HG03565 (cell line): ENCODE measurements around the gene EXOSC1.
A peak's percentile ranks its signal among the peaks of the same experiment; 100 is the strongest.
"Not testable (repeated sequence)": the region's sequence is repeated elsewhere in the genome, so short reads cannot be mapped to it uniquely, and the experiment has no call there.

Experiments used
- ATAC-seq: cut with Tn5 transposase; IDR thresholded peaks from one replicate; pipeline ENCODE4 v1.9.1; 2021; ENCODE audit warnings: mild to moderate bottlenecking, moderate library complexity; ENCODE audit not compliant: unreplicated experiment

EXOSC1 gene

DNA sequence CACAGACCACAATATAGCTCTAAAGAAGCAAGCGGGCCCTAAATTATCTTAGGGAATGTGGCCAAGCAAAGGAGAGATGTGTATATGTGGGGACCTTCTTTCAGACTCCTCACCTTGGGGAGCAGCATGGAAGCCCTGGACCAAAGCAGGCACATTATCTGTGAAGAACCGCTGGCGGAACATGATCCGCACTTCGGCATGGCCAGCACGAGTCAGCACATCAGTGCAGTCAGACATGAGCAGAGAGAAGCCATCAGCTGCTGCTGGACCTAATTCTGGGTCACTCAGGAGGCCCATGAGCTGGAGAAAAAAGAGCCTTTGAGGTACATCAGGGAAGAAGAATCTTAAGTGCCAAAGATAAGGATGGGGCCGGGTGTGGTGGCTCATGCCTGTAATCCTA is 14.1 kb upstream of the EXOSC1 start:
- ATAC-seq, result no peak

DNA sequence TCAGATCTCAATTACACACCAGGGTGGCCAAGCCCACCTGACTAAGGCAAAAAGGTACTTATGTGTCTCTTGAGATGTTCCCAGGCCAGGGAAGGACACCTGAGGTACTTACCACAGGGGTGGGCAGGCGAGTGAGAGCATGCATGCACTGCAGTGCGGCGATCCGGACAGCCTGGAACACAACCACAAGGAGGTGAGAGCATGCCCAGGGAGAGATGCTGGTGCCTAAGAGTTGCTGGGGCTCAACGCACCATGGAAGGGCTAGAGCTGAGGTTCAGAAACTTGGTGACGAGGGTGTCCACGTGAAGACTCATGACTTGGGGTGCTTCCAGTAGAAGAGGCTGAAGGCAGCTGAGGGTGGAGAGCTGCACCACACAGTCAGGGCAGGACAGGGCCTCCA is 13.3 kb upstream of the EXOSC1 start:
- no peak for ATAC-seq

DNA sequence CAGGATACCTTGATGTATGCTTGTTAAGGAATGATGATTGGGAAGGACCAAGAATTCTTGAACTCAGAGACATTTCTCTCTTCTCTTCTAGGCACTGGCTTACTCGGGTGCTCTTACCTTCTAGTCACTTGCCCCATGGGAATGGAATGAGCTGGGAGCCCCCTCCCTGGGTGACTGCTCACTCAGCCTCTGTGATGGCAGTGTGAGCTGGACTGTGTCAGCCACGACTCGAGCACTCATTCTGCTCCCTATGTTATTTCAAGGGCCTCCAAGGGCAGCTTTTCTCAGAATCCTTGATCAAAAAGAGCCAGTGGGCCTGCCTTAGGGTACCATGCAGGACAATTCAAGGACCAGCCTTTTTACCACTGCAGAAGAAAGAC is 10.9 kb upstream of the EXOSC1 start:
- no peak for ATAC-seq

DNA sequence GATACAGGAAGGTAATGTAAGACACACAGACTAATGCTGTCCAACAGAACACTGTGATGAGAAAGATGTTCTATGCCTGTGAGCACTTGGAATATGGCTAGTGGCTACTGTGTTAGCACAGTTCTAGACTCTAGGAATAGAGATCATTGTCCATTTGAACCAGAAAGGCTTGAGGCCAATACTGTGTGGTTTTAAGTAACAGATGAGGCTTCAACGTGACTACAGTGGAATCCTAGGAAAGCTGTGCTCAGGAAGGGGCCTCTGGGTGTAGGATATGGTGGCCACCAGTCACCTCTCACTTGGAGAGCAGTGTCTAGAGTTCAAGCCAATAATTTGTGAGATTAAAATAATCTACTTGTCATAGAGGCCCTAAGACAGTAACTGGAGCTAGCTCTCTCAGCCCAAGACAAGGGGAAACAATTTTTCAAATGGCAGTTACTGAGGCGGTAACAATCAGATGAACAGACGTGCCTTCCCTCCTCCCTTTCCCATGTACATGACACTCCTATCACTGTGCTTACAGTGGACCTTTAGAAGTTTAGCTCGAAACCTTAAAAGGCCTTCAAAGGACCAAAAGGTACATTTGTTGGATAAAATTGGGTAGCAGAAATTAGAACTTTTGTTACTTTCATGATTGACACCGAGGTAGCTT is 10.4 kb upstream of the EXOSC1 start:
- no peak for ATAC-seq

DNA sequence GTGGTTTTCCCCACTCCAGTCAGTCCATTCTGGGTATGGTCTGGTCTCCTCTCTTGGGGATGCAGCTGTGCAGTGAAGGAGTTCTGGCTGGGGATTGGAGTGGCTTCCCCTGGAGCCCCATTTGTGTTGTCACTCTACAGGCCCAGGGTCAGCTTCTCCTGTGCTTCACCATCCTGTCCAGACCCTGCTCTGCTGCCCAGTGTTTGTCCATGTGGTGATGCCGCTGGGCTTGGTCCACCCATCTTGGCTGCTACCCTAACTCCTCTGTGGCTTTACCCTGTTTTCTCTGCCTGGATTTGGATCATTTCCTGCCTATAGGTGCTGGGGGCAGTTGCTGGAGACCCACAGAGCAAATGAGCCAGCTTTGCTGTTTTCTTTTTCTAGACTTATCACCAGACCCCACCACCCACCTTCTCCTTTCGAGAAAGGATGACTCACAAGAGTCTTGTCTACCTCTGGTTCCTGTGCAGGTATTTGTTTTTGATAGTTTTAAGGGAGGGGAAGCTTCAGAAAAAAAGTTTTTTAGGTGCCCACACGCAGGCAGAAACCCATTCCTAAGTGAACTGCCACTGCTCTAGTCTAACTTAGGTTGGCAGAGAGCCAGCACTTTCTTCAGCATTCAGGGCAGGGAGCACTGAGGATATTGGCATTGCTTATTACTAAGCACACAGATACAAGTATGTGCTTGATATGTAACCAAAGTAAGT is 8.7 kb upstream of the EXOSC1 start:
- ATAC-seq, result no peak

DNA sequence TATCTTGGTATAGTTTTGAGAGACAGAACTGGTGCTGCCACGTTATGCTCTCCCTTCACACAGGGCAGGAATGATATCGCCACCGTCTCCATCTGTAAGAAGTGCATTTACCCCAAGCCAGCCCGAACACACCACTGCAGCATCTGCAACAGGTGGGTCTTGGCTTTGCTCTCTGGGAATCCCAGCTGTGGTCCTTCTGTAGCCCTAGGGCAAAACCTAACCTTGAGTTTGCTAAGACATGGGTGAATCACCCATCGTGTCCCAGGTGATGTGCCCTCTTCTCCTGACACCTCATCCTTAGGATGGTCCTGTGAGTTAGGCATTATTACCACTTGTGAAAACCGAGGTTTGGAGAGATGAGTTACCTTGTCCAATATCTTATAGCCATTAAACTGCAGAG is 6.5 kb upstream of the EXOSC1 start:
- ATAC-seq, result no peak

DNA sequence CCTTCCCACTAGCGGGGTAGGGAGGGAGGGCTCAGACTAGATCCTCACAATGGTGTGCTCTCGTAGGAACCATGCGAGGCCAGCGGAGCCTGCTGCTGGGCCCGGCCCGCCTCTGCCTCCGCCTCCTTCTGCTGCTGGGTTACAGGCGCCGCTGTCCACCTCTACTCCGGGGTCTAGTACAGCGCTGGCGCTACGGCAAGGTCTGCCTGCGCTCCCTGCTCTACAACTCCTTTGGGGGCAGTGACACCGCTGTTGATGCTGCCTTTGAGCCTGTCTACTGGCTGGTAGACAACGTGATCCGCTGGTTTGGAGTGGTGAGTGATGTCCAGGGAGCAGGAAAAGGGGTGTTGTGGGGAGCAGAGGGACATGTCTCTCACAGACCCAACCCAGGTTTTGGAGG is 5.8 kb upstream of the EXOSC1 start:
- ATAC-seq, result no peak

DNA sequence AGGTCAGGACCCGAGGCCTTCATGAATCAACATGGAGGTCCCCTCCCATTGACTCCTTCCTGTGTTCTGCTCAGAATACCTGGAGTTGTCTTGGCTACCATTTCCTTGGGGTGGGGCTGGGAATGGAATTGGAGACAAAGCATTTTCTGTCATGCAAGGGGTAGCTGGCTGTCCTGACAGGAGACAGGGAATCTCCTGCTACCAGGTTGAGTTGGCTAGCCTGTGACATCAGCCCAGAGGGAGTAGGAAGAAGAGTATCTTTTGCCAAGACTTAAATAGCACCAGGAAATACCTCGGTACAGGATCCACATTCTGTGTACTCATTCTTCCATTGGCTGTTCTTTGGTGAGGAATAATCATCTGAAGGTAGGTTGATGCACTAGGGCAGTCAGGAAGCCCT is 5.0 kb upstream of the EXOSC1 start:
- ATAC-seq, result no peak

DNA sequence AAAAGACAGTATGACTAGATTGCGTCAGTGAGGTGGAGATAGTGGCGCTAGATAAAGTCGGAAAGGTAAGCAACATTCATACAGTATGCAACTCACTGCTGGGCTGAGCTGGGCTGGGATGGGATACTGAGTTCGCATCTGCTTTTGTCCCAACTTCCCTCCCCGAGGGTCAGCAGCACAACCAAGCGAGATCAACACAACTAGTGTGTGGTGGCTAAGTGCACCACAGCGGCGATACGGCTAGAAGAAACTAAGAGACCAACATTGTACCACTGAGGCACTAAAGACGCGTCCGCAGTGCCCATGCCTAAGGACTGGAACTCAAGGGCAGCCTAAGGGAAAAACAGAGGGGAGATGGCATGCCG is 467 bp downstream of the EXOSC1 start:
- no peak for ATAC-seq

DNA sequence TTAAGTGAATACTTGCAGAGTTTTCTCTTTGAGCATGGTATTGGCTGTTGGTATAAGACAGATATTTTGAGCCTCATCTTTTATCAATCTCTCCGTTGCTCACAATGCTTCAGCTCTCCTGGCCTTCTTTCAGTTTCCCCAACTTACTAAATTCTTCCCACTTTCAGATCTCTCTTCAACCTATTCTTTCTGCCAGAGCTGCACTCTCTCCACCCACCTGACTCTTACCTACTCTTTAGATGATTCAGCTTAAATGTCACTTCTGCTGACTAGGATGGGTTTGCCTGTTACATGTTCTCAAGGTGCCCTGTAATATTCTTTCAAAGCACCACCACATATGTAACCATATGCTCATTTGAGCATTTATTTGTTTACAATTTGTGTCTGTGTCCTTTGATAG is 1.6 kb downstream of the EXOSC1 start:
- no peak for ATAC-seq

DNA sequence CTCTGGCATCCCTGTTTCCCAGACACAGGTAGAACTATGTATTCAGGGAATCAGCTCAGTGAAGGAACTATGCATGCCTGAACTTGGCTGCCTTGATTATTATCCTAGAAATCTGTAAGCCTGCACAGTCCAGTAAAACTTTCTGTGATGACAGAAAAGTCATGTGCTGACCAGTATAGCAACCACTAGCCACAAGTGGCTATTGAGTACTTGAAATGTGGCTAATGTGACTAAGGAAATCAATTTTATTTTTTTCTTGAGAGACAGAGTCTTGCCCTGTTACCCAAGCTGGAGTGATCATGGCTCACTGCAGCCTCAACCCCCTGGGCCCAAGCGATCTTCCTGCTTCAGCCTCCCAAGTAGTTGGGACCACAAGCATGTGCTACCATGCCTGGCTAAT is 3.5 kb downstream of the EXOSC1 start:
- ATAC-seq, result no peak

DNA sequence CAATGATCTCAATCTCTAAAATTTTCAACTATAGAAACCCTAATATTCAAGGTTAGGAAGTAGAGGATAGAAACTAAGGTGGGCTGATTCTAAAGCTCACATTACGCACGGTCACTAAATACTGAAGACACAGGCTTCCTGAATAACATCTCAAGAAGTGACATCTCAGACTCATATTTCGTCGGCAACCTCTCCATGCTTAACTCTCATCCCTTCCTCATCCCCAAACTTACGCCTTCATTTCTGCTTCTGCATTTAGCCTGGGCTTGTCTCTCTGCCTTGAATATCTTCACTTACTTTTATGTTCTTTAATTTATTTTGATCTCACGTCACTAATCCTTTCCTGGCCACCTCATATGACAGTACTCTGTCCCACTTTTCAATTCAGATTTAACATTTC is 10.6 kb downstream of the EXOSC1 start:
- ATAC-seq, result no peak

DNA sequence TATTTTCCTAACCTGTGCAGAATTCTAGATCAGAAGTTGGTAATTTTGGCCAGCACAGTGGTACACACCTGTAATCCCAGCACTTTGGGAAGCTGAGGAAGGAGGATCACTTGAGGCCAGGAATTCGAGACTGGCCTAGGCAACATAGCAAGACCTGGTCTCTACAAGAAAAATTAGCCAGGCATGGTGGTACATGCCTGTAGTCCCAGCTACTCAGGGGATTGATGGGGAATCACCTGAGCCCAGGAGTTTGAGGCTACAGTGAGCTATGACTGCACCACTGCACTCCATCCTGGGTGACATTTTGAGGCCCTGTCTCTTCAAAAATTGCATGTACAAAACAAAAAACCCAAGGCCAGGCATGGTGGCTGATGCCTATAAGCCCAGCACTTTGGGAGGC is 11.2 kb downstream of the EXOSC1 start:
- no peak for ATAC-seq

DNA sequence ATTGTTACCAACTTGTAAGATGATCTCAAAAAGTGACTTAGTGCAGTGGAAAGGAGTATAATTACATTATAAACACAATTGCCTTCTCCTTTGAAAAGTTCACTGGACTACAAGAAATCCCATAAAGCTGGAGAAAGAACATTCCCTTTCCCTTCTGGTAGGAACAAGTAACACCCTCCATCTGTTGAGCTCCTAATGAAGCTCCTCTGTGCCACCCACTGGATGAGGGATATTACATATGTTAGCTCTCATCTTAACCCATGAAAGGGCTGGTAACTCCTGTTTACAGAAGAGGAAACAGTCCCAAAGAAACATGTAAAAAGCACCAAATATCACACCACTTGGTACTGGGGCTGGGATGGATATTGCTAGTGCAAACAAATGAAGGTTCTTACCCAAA is 11.8 kb downstream of the EXOSC1 start:
- ATAC-seq, result no peak

DNA sequence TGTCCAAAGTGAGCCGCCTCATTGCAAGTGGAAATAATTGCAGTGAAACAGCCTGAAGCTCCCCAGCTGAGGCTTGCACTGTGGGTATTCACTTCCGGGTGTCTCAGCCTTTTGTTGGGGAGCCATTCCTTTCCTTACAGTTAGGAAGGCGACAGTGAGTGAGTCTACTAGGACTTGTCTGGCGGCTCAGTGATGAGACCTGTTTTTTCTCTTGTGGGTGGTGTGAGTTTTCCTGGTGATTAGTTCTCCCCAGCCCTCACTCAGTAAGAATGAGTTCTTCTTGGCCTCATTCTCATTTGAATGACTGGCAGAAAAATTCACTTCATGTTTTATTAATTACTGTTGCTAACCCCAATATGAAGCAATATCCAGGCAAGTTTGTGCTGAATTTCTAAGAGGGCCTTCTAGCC is 17.2 kb downstream of the EXOSC1 start:
- no peak for ATAC-seq

DNA sequence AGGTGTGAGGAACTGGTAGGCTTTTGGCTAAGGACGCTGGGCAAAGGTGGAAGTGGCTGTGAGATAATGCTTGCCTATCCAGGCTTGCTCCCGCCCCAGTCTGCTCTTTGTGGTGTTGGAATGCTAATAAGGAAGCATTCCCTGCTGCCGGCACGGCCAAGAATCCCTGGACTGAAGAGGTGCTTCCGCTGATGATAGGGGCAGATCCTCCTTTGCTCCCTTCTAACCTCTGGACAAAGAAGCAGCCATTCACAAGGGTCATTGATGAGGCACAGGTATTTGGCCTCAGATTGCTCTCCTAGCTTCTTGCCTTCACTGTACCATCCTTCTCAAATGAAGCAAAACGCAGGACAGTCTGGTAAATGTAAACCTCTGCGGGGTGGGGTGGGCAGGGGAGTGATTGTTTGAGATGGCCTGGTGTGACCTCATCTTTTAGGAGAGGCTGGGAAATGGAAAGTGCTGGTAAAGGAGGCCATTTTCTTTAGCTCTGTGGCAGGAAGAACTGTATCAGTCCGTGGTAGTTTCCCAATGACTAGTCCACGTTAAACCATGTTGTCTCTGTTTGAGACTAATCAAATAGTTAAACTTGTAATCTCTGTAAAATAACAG is 18.1 kb downstream of the EXOSC1 start:
- no peak for ATAC-seq

DNA sequence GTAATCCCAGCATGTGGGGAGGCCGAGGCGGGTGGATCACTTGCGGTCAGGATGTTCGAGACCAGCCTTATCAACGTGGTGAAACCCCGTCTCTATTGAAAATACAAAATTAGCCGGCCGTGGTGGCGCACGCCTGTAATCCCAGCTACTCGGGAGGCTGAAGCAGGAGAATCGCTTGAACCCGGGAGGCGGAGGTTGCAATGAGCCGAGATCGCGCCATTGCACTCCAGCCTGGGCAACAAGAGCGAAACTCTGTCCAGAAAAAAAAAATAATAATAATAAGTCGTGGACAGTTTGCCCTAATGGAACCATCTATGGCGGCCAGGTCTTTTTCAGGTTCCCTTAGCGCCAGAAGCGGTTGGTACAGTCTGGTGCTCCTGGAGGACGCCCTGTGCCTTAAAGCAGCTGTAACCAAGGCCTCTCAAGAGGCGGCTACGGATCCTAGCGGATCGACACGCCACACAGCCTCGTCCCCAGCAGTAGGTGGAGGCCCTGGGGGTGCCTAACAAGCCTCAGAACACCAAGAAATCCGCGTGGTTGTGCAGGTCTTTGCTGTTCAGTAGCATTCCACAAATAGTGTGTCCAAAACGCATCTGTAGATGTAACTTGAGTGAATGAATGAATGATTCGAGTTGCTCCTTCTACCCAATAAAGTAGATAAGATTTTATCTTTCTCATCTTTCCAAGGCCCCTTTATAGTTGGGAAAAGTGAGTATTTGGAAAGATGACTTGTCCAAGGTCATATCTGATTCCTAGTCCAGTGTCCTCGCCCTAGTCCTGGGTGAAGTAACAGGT is 18.8 kb downstream of the EXOSC1 start:
- ATAC-seq, result no peak

DNA sequence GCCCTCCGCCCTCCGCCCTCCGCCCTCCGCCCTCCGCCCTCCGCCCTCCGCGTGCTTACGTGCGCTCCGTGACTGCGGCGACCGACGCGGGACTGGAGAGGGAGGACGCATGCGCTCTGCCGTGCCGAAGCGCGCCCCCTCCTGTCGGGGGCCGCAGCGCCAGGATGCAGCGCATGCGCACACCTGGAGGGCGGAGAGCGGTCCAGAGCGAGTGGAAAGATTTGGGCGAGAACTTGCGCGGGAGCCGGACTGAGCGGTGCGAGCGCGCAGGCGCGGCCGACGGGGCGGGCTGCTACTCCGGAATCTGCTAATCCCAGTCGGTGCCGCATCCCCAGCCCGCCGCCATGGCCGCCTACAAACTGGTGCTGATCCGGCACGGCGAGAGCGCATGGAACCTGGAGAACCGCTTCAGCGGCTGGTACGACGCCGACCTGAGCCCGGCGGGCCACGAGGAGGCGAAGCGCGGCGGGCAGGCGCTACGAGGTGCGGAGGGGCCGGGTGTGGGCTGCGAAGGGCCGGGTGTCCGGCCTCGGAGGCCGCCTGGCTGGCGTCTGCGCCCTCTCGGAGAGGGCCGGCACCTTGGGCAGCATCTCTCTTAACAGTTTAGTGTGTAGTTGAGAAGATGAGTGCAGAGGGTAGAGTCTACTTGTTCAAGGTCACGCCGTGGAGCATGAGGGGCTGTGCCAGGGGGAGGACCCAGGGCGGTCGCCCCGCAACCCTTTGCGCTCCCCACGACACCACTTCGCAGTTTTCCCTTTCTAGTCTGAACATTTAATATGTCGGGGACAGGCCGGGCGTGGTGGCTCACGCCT is 19.6 kb downstream of the EXOSC1 start, which contains the start of gene PGAM1:
Gene PGAM1 (plus strand): TSS at position 228 of the 812 bp plus-strand sequence. CDS start 117 bp downstream, at position 345.
- ATAC-seq, result peak; percentile 82

DNA sequence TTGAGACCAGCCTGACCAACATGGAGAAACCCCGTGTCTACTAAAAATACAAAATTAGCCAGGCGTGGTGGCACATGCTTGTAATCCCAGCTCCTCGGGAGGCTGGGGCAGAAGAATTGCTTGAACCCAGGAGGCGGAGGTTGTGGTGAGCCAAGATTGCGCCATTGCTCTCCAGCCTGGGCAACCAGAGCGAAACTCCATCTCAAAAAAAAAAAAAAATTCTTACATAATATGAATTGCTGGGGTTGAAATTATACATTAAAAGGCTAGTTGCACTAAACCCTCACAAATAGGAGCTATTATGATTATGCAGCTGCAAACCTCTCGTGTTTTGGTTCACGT is 22.1 kb downstream of the EXOSC1 start:
- ATAC-seq, result not testable (repeated sequence)

DNA sequence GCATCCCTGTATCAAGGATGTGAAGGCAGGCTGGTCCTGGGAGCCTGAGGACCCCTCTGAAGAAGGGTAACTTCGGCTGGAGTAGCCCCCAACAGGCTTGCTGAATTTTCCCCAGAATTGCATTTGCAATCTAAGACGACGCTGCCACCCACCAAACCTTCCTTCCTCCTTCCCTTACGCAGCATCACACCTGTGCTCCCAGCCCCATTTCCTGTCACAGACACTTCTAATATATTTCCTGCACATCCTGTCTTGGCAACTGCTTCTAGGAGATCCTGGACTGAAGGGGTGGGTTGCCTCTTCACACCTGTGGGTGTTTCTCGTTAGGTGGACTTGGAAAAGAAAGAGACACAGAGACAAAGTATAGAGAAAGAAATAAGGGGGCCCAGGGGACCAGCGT is 29.2 kb downstream of the EXOSC1 start:
- ATAC-seq, result no peak

DNA sequence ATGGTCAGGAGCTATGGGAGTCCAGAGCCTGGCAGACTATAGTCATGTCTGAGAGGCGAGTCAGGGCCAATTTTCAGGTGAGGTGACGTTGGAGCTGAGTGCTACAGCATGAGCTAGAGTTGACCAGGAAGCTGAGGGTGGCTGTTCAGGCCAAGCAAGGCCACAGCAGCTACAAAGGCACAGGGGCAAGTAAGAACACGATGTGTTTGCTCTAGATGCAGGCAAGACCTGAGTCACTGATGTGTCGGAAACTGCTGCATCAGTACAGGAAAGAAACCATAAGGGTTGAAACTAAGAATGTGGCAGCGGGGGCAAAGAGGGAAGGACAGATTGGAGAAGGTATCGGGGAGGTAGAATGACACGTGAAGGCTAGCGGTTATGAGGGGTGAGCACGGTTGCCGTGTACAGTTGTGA is 32.9 kb downstream of the EXOSC1 start:
- peak; percentile 53 for ATAC-seq
